K562 (cell line): ENCODE results near the gene EBF4. TPM values are rescaled to one million over a fixed set of nuclear protein-coding genes. Genes with fewer than 3 reads are reported as not detected.

Experiments used
- ATAC-seq: fragments of 200-7000 bp; cut with Tn5 transposase; 3 replicates; pipeline ENCODE4 v1.9.1; 2020; ENCODE audit warnings: moderate library complexity
- BruUV-seq: library from RNA; stranded (reverse); fragments of 400-500 nt; replicated peaks from 2 replicates; lab custom pipeline; 2021; lab: Mats Ljungman, UMichigan
- CTCF ChIA-PET: fragments of 300-600 bp; formaldehyde crosslinking; extraction: SDS; loops from one replicate; lab custom pipeline; 2021; ENCODE audit warnings: low intra/inter-chr PET ratio; lab: Yijun Ruan, JAX
- POLR2A ChIA-PET: fragments of 300-600, 350-650 bp; sonication (Branson Sonifier 250); formaldehyde crosslinking; extraction: SDS; loops from one replicate; lab custom pipeline; 2021; ENCODE audit warnings: antibody characterized with exemption, inconsistent platforms; lab: Yijun Ruan, JAX
- DNase-seq, 4 experiments: peaks; one replicate each; pipeline versions ENCODE4 v3.0.0 to v3.0.0-alpha.2; 2011 to 2018; ENCODE audit warnings: low spot score in 3 of 4, mixed read lengths in 3 of 4; ENCODE audit errors: extremely low read depth in 1 of 4
- FAIRE-seq: peaks from 2 replicates; lab custom pipeline; 2011; peaks lifted over from hg19 to GRCh38; lab: Jason Lieb, UNC
- H2AFZ ChIP-seq: 2 replicates; pipeline ENCODE4 v1.6.0; 2011; ENCODE audit warnings: low read depth, low read length, control low read depth, inconsistent platforms
- H3K27ac ChIP-seq: fragments of 200-600 bp; 3 replicates; pipeline ENCODE4 v1.8.0; 2011; ENCODE audit warnings: low read depth, mild to moderate bottlenecking, control low read depth, inconsistent platforms, low read length, moderate library complexity, mixed read lengths; ENCODE audit errors: extremely low read depth
- H3K27me3 ChIP-seq, 2 experiments: fragments of 300-600 bp in 1 of 2; 2 replicates in 1 of 2; 3 replicates in 1 of 2; pipeline versions ENCODE4 v1.6.0 to v1.8.0; 2011; ENCODE audit warnings: inconsistent platforms in 2 of 2, low read length in 2 of 2, mild to moderate bottlenecking in 1 of 2, mixed read lengths in 1 of 2, moderate library complexity in 1 of 2; ENCODE audit not compliant: control insufficient read depth in 2 of 2, insufficient read depth in 2 of 2
- H3K36me3 ChIP-seq: fragments of 300-600 bp; 3 replicates; pipeline ENCODE4 v1.8.0; 2011; ENCODE audit warnings: mild to moderate bottlenecking, low read length, inconsistent platforms; ENCODE audit not compliant: control insufficient read depth, insufficient read depth
- H3K4me1 ChIP-seq, 2 experiments: fragments of 200-600 bp in 1 of 2; replicated peaks in 1 of 2; 2 replicates in 1 of 2; 3 replicates in 1 of 2; pipeline versions ENCODE4 v1.5.1 to v1.8.0; 2011; ENCODE audit warnings: inconsistent platforms in 2 of 2, low read length in 2 of 2, mild to moderate bottlenecking in 1 of 2, mixed read lengths in 1 of 2, moderate library complexity in 1 of 2; ENCODE audit not compliant: control insufficient read depth in 2 of 2, insufficient read depth in 2 of 2
- H3K4me2 ChIP-seq: 2 replicates; pipeline ENCODE4 v1.6.1; 2011; ENCODE audit warnings: low read length, control low read depth, inconsistent platforms, mixed read lengths; ENCODE audit not compliant: insufficient read depth
- H3K4me3 ChIP-seq: fragments of 200-600 bp; sonication (generic), shearing (Covaris generic); 2 replicates; pipeline ENCODE4 v1.5.1; 2016; ENCODE audit warnings: control low read depth, inconsistent platforms
- H3K79me2 ChIP-seq: fragments of 200-600 bp; 3 replicates; pipeline ENCODE4 v1.8.0; 2011; ENCODE audit warnings: low read length, inconsistent platforms; ENCODE audit not compliant: control insufficient read depth, insufficient read depth
- H3K9ac ChIP-seq, 2 experiments: 2 replicates each; pipeline versions ENCODE4 v1.6.0 to v1.6.1; 2011; ENCODE audit warnings: low read depth in 2 of 2, low read length in 2 of 2, control low read depth in 1 of 2, inconsistent platforms in 1 of 2, mild to moderate bottlenecking in 1 of 2, mixed read lengths in 1 of 2; ENCODE audit not compliant: insufficient read depth in 1 of 2
- H3K9me1 ChIP-seq: one replicate; pipeline ENCODE4 v1.6.0; 2011; ENCODE audit warnings: inconsistent platforms, mild to moderate bottlenecking, low read length, moderate library complexity; ENCODE audit not compliant: control insufficient read depth, insufficient read depth
- H3K9me3 ChIP-seq: replicated peaks from 2 replicates; pipeline ENCODE4 v1.5.1; 2011; ENCODE audit warnings: low read depth, low read length, inconsistent platforms; ENCODE audit not compliant: control insufficient read depth, insufficient read depth
- H4K20me1 ChIP-seq: replicated peaks from 2 replicates; pipeline ENCODE4 v1.6.1; 2011; ENCODE audit warnings: low read length, inconsistent platforms, mixed read lengths; ENCODE audit not compliant: control insufficient read depth, insufficient read depth
- EZH2 ChIP-seq: IDR thresholded peaks from 2 replicates; pipeline ENCODE4 v1.6.1; 2012; ENCODE audit warnings: low read depth, mild to moderate bottlenecking, inconsistent platforms, low read length, borderline replicate concordance
- HCFC1 ChIP-seq: IDR thresholded peaks from 2 replicates; pipeline ENCODE4 v1.6.1; 2012; ENCODE audit warnings: low read depth, low read length, improper control_type of control experiment
- HMG20B ChIP-seq: fragments of 250-450 bp; sonication (Bioruptor Pico); IDR thresholded peaks from 2 replicates; pipeline ENCODE4 v1.5.0; 2021; ENCODE audit warnings: mild to moderate bottlenecking
- KDM5B ChIP-seq: fragments of 200-600 bp; sonication (generic); IDR thresholded peaks from 2 replicates; pipeline ENCODE4 v1.6.1; 2012; ENCODE audit warnings: low read depth, mild to moderate bottlenecking, moderate library complexity, low read length, control low read depth, inconsistent platforms; ENCODE audit not compliant: insufficient replicate concordance
- MBD1 ChIP-seq: fragments of 250-450 bp; sonication (Bioruptor Pico); IDR thresholded peaks from 2 replicates; pipeline ENCODE4 v1.8.0; 2022; ENCODE audit warnings: inconsistent platforms
- MXD1 ChIP-seq: fragments of 250-450 bp; sonication (Bioruptor Pico); IDR thresholded peaks from 2 replicates; pipeline ENCODE4 v1.8.0; 2021; ENCODE audit warnings: borderline replicate concordance, mild to moderate bottlenecking, moderate library complexity; ENCODE audit not compliant: poor library complexity, severe bottlenecking
- NR1H2 ChIP-seq: sonication (generic); formaldehyde crosslinking; IDR thresholded peaks from 2 replicates; pipeline ENCODE4 v1.4.0; 2020; ENCODE audit warnings: mild to moderate bottlenecking, missing genetic modification reagents
- SRSF7 ChIP-seq: fragments of 200-400 bp; formaldehyde crosslinking; optimal IDR thresholded peaks from 2 replicates; pipeline ENCODE3; 2017; ENCODE audit warnings: mild to moderate bottlenecking, low read depth, low read length
- TAF9B ChIP-seq: fragments of 450-650 bp; IDR thresholded peaks from 2 replicates; pipeline ENCODE4 v1.6.1; 2018; ENCODE audit warnings: mild to moderate bottlenecking; ENCODE audit not compliant: partially characterized antibody
- ZNF146 ChIP-seq: IDR thresholded peaks from one replicate; pipeline ENCODE4 v1.6.1; 2018; ENCODE audit warnings: missing compliant biosample characterization; ENCODE audit not compliant: unreplicated experiment
- ZNF280B ChIP-seq: fragments of 250-450 bp; sonication (Bioruptor Pico); IDR thresholded peaks from 2 replicates; pipeline ENCODE4 v1.5.1; 2021; ENCODE audit warnings: mild to moderate bottlenecking
- ZNF740 ChIP-seq, 3 experiments: fragments of 200-800 bp in 1 of 3; sonication (Bioruptor generic) in 1 of 3; sonication (generic) in 1 of 3; formaldehyde crosslinking in 1 of 3; IDR thresholded peaks; 2 replicates each; pipeline versions ENCODE4 v1.6.1 to v1.8.0; 2016 to 2022; ENCODE audit warnings: mild to moderate bottlenecking in 2 of 3, missing compliant biosample characterization in 2 of 3, missing genetic modification characterization in 2 of 3, missing genetic modification reagents in 1 of 3
- WGBS: fragments of 100-300 bp; shearing (Covaris generic); methylation state at CpG from one replicate; pipeline ENCODE4 v1.1.6; 2016; ENCODE audit warnings: low coverage, mixed read lengths; ENCODE audit not compliant: insufficient coverage; ENCODE audit errors: missing lambda C conversion rate; 5-methylcytosine and 5-hydroxymethylcytosine counted together
- in situ Hi-C: fragments of 300-500 bp; cut with MboI; formaldehyde crosslinking; loops from 4 replicates; pipeline ENCODE4 v1.15.0; 2018; ENCODE audit warnings: inconsistent platforms, mixed read lengths
- intact Hi-C: fragments of 100-400 bp; cut with micrococcal nuclease; formaldehyde crosslinking; loops from 2 replicates; pipeline ENCODE4 v1.14.2; 2022
- polyA plus RNA-seq, 8 experiments: library from polyadenylated mRNA; depleted of rRNA in 4 of 8; stranded (reverse) in 5 of 8; unstranded in 3 of 8; fragments of >200 nt; fragmentation: Nextera tagmentation in 2 of 8; fragmentation: Illumina TruSeq in 1 of 8; extraction: Ambion mirVana in 2 of 8; extraction: Trizol in 1 of 8; gene quantifications; 2 replicates each; pipeline versions ENCODE4 v1.2.1 to v1.2.3, GENCODE V29; 2011 to 2014; ENCODE audit warnings: inconsistent platforms in 1 of 8, missing spikeins in 1 of 8
- total RNA-seq, 7 experiments: library from RNA; depleted of rRNA in 6 of 7; stranded (reverse); fragments of >200 nt in 6 of 7; fragmentation: Illumina TruSeq in 2 of 7; extraction: Trizol in 2 of 7; gene quantifications; 2 replicates each; pipeline versions ENCODE4 v1.2.1 to v1.2.3, GENCODE V29; 2011 to 2021; ENCODE audit warnings: low replicate concordance in 1 of 7

The EBF4 gene
- total and polyA plus RNA-seq, 9 of the 15 experiments (the other 6 are each of a cell fraction or from before 2014, with no cell fraction given) = 0.09 TPM; not detected in 8

GRCh38 chr20:2753461-2754040 is 61.0 kb downstream of the EBF4 start:
- in situ Hi-C loops = loop anchor here (10.0 kb wide), 1 partner anchor 241 kb away; no protein-coding TSS in a partner anchor
- Histone ChIP-seq H3K9ac (no peak overlapping the region), H3K27ac (no peak overlapping the region), H3K9me3 (no peaks in the 10 kb centered on the region), H4K20me1 (no peaks in the 10 kb centered on the region), H2AFZ (no peak overlapping the region), H3K4me3 (no peak overlapping the region), H3K27me3 (peaks cover 0 to 29% of the 10 kb centered on the region in 2 experiments; a peak in 2 of 5 replicates), H3K79me2 (no peaks in the 10 kb centered on the region), H3K36me3 (no peaks in the 10 kb centered on the region), H3K4me2 (no peak overlapping the region), H3K9me1 (no peaks in the 10 kb centered on the region), H3K4me1 (peaks cover 2 to 39% of the 10 kb centered on the region in 2 experiments; a peak in 4 of 5 replicates)
- no peak for FAIRE-seq
- no peak for DNase-seq
- 8% methylated on average over 6 of the region's 6 CpGs for WGBS
- intact Hi-C loops = no loop called here
- ChIA-PET CTCF (interaction anchor here (1.7 kb wide), 1 partner anchor 99 kb away, joined by 6 read pairs; no protein-coding TSS in a partner anchor), POLR2A (no interaction called here)
- no peak for ATAC-seq
- no TSS peak for BruUV-seq
- TF ChIP-seq KDM5B = no peak
- TF ChIP-seq NR1H2 (CRISPR knock-in tag) = no peak
- TF ChIP-seq HMG20B (CRISPR knock-in tag) = no peak
- no peak for TF ChIP-seq HCFC1
- no peak for TF ChIP-seq ZNF146 (CRISPR knock-in tag)
- no peak for TF ChIP-seq MBD1 (CRISPR knock-in tag)
- TF ChIP-seq ZNF280B (CRISPR knock-in tag) = no peak
- no peak for TF ChIP-seq EZH2
- TF ChIP-seq SRSF7 = no peak
- no peak for TF ChIP-seq ZNF740 (CRISPR knock-in tag; IDR thresholded peaks at IDR 0.05)
- TF ChIP-seq ZNF740 (tag; IDR thresholded peaks at IDR 0.05) = no peak
- no peak for TF ChIP-seq MXD1
- no peak for TF ChIP-seq TAF9B
